BLaER1 (cell line): ENCODE measurements around the gene KIF3C.
A peak's percentile ranks its signal among the peaks of the same experiment; 100 is the strongest.

ENCODE experiments used
- H3K27ac ChIP-seq: shearing (Covaris generic); formaldehyde crosslinking; 2 replicates; pipeline ENCODE4 v1.8.1; 2022
- H3K27me3 ChIP-seq: shearing (Covaris generic); formaldehyde crosslinking; 2 replicates; pipeline ENCODE4 v1.8.1; 2022
- H3K36me3 ChIP-seq: shearing (Covaris generic); formaldehyde crosslinking; 2 replicates; pipeline ENCODE4 v1.8.1; 2022
- H3K4me1 ChIP-seq: shearing (Covaris generic); formaldehyde crosslinking; 2 replicates; pipeline ENCODE4 v1.8.1; 2022
- H3K4me2 ChIP-seq: shearing (Covaris generic); formaldehyde crosslinking; 2 replicates; pipeline ENCODE4 v1.8.1; 2022
- H3K4me3 ChIP-seq: shearing (Covaris generic); formaldehyde crosslinking; 2 replicates; pipeline ENCODE4 v1.8.1; 2022
- H3K9ac ChIP-seq: shearing (Covaris generic); formaldehyde crosslinking; 2 replicates; pipeline ENCODE4 v1.8.1; 2022
- H3K9me3 ChIP-seq: shearing (Covaris generic); formaldehyde crosslinking; 2 replicates; pipeline ENCODE4 v1.8.1; 2022
- H4K20me1 ChIP-seq: shearing (Covaris generic); formaldehyde crosslinking; 2 replicates; pipeline ENCODE4 v1.8.1; 2022
- Cebpa-rat ChIP-seq: shearing (Covaris generic); IDR thresholded peaks from 2 replicates; pipeline ENCODE4 v1.8.1; 2022

KIF3C gene

GRCh38 chr2:25881764-25882163 is 100.5 kb downstream of the KIF3C start:
- H3K9ac ChIP-seq = no peak overlapping the region
- TF ChIP-seq Cebpa-rat = no peak
- peaks cover 6% of the 10 kb centered on the region for H4K20me1 ChIP-seq
- H3K9me3 ChIP-seq = no peaks in the 10 kb centered on the region
- H3K4me1 ChIP-seq = peaks cover 12% of the 10 kb centered on the region
- H3K4me2 ChIP-seq = no peak overlapping the region
- H3K27ac ChIP-seq = no peak overlapping the region
- H3K4me3 ChIP-seq = no peak overlapping the region
- no peaks in the 10 kb centered on the region for H3K36me3 ChIP-seq
- H3K27me3 ChIP-seq = no peaks in the 10 kb centered on the region

- H4K20me1 ChIP-seq = peaks cover 31% of the 10 kb centered on the region
- H3K27ac ChIP-seq = no peak overlapping the region
- H3K9ac ChIP-seq = peak overlapping the region; percentile 96; the same call in 1 of the 2 replicates
- no peaks in the 10 kb centered on the region for H3K27me3 ChIP-seq
- TF ChIP-seq Cebpa-rat = no peak
- peaks cover 24% of the 10 kb centered on the region for H3K4me1 ChIP-seq
- H3K4me2 ChIP-seq = peak overlapping the region; percentile 84
- H3K9me3 ChIP-seq = no peaks in the 10 kb centered on the region
- H3K4me3 ChIP-seq = peak overlapping the region; percentile 98; the same call in 1 of the 2 replicates
- peaks cover 10% of the 10 kb centered on the region for H3K36me3 ChIP-seq
Measured at GRCh38 chr2:25879133-25879730, 103.1 kb downstream of the KIF3C start.

GRCh38 chr2:25878361-25879132 is 103.8 kb downstream of the KIF3C start, which contains the start of gene ASXL2:
Gene ASXL2, minus strand, starts transcription at chr2:25878487. Its CDS starts 265 bp downstream, at chr2:25878222.
- peak within 1 kb of the TSS; percentile 96 for H3K9ac ChIP-seq
- no peaks in the 10 kb centered on the region for H3K9me3 ChIP-seq
- H3K27me3 ChIP-seq = no peaks in the 10 kb centered on the region
- H3K36me3 ChIP-seq = peaks cover 17% of the 10 kb centered on the region
- TF ChIP-seq Cebpa-rat = no peak
- peak within 1 kb of the TSS; percentile 95 for H3K27ac ChIP-seq
- peak within 1 kb of the TSS; percentile 98 for H3K4me3 ChIP-seq
- peaks cover 24% of the 10 kb centered on the region for H3K4me1 ChIP-seq
- peaks cover 38% of the 10 kb centered on the region for H4K20me1 ChIP-seq
- H3K4me2 ChIP-seq = peak within 1 kb of the TSS; percentile 84

- no peaks in the 10 kb centered on the region for H3K27me3 ChIP-seq
- H3K4me3 ChIP-seq = peak overlapping the region; percentile 98
- peak overlapping the region; percentile 79 for H3K4me2 ChIP-seq
- peak overlapping the region; percentile 96 for H3K9ac ChIP-seq
- H3K9me3 ChIP-seq = no peaks in the 10 kb centered on the region
- peak overlapping the region; percentile 95 for H3K27ac ChIP-seq
- H3K4me1 ChIP-seq = peaks cover 24% of the 10 kb centered on the region
- TF ChIP-seq Cebpa-rat = no peak
- peaks cover 17% of the 10 kb centered on the region for H3K36me3 ChIP-seq
- H4K20me1 ChIP-seq = peaks cover 47% of the 10 kb centered on the region
Measured at GRCh38 chr2:25877431-25878360, 104.6 kb downstream of the KIF3C start.
